Activated CD8-positive, alpha-beta memory T cell treated with anti-CD3 and anti-CD28 coated beads for 24 hours (primary cell): Measurements from ENCODE around the gene USO1.
"Not testable (repeated sequence)": the region's sequence is repeated elsewhere in the genome, so short reads cannot be mapped to it uniquely, and the experiment has no call there.

Source experiments
- DNase-seq: peaks from one replicate; pipeline ENCODE4 v3.0.0-alpha.2; 2020

The USO1 gene

GRCh38 chr4:75771607-75772006 is 47.2 kb downstream of the USO1 start:
- no peak for DNase-seq

DNA sequence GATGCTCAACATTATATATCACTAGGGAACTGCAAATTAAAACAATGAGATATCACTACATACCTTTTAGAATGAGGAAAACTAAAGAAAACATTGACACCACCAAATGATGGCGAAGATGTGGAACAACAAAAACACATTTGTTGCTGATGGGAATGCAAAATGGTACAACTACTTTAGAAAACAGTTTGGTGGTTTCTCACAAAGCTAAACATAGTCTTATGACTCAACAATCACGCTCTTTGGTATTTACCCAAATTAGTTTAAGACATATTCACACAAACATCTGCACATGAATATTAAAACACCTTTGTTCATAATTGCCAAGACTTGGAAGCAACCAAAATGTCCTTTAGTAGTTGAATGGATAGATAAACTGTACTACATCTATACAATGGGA is 53.2 kb downstream of the USO1 start:
- no peak for DNase-seq

DNA sequence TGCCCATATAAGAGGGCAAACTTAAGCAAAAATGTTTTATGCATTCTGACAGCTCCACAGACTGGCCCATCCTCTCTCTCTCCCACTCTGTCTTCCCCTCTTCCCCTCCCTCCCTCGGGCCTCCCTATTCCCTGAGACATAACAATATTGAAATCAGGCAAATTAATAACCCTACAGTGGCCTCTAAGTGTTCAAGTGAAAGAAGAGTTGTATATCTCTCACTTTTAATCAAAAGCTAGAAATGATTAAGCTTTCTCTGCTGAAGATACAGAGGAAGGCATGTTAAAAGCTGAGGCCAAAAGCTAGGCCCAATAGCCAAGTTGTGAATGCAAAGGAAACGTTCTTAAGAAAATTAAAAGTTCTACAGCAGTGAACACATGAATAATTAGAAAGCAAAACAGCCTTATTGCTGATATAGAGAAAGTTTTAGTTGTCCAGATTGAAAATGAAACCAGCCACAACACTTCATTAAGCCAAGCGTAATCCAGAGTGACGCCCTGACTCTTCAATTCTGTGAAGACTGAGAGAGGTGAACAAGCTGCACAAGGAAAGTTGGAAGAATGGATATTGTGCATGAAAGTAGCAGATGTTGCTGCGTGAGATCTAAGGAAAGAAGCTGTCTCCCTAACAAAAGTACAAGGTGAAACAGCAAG is 54.9 kb downstream of the USO1 start:
- no peak for DNase-seq

- no peak for DNase-seq
Observed at GRCh38 chr4:75781305-75781704, 56.9 kb downstream of the USO1 start.

- DNase-seq: no peak
Observed at GRCh38 chr4:75786526-75786925, 62.1 kb downstream of the USO1 start.

DNA sequence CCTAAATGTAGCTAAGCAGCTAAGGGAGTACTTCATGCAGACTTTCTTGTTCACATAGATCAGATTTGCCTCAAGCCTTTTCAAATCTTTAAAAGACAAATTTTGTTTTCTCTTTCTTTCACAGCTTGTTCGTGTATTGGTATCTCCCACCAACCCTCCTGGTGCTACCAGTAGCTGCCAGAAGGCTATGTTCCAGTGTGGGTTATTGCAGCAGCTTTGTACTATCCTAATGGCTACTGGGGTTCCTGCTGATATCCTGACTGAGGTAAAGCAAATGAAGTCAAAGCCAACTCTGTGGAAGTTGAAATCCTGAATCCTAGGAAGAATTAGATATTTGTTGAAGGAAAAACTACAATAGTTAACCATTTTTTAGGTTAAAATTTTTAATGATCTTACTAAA is 62.6 kb downstream of the USO1 start:
- DNase-seq: no peak

DNA sequence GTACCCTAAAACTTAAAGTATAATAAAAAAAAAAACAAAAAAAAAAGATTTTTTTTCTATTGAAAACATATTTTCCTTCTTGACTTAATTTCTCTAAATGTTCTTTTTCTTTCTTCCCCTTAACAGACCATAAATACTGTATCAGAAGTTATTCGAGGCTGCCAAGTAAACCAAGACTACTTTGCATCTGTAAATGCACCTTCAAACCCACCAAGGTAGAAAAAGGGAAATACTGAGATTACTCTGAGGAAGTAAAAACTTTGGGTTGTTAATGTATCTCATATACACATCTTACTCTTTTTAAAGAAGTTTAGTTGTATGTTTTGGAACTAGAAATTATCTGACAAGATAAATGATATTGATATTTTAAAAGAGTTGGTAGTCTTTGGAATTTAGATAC is 65.6 kb downstream of the USO1 start:
- DNase-seq: no peak

DNA sequence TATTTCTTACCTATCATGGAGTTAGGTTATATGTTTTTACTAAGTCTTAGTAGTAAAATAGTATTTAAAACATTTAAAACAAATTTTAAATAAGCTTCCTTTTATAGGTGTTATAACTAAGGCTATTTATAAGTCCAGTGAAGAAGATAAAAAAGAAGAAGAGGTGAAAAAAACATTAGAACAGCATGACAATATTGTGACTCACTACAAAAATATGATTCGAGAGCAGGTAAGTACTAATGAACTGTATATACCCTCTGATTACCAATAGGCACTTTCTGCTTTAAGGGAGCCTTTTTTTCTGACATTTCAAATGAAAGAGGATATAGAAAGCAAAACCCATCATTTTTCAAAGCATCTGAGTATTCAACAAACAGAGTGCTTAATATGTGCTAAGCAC is 76.6 kb downstream of the USO1 start:
- no peak for DNase-seq

- not testable (repeated sequence) for DNase-seq
Observed at GRCh38 chr4:75806035-75806434, 81.7 kb downstream of the USO1 start.

DNA sequence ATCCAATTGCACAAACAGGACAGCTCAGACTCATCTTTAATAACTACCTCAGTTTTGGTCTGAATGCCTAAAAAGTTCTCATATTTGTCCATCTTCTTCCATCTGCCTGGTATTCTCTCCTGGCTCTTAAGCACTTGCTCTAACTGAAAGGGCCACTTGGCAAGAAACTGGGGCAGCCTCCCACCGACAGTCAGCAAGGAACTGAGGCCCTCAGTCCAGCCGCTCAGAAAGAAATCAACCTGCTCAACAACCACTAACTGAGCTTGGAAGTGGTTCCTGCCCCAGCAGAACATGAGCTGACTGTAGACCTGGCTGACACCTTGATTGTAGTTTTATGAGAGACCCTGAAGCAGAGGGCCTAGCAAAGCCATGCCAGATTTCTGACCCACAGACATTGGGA is 93.5 kb downstream of the USO1 start:
- no peak for DNase-seq

DNA sequence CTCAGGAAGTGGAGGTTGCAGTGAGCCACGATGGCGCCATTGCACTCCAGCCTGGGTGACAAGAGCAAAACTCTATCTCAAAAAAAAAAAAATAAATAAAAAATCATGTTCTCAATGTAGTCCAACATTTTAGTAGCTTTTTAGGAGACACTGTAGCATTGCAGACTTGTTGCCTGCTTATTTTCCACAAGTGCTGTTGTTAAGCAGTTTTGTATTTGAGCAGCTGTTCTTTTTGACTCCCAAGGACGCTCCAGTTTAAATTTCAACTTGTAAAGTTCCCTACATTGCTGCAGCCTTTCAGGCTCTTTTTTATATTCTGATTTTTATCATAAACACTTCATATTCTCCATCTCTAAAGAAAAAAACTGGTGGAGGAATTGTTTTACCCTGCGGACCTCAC is 94.7 kb downstream of the USO1 start:
- DNase-seq: no peak

DNA sequence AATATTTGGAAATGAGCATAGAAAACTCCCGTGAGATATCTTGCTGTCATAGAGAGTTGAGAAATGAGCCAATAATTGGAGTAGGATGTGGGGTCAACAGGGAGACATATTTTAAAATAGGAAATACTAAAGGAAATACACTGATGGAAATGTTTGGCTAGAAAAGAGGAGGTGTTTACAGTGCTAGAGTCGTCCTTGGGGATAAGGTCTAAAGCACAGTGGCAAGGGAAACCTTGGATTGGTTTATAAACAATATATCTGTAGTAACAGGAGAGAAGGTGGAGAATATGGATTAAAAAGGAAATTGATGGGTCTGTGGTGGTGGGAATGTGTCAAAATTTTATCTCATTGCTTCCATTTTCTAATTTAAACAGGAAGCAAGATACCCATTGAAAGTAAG is 95.8 kb downstream of the USO1 start:
- DNase-seq: no peak

- DNase-seq: no peak
Observed at GRCh38 chr4:75820676-75821075, 96.3 kb downstream of the USO1 start.

- DNase-seq: no peak
Observed at GRCh38 chr4:75821216-75821615, 96.8 kb downstream of the USO1 start.

- DNase-seq: no peak
Observed at GRCh38 chr4:75821966-75822365, 97.6 kb downstream of the USO1 start.

DNA sequence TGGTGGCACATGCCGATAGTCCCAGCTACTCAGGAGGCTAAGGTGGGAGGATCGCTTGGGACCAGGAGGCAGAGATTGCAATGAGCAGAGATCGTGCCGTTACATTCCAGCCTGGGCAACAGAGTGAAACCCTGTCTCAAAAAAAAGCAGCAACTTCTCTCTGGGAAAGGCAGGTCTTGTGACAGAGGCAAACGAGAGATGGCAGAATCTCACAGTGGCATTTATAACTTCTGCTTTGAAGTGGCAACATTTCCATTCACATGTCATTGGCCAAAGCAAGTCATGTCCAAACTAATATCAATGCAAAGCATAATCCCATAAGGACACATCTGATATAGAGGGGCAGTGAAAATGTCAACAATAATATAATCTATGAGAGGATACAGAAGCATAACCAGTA is 98.0 kb downstream of the USO1 start:
- no peak for DNase-seq

GRCh38 chr4:75823812-75824211 is 99.4 kb downstream of the USO1 start:
- no peak for DNase-seq

DNA sequence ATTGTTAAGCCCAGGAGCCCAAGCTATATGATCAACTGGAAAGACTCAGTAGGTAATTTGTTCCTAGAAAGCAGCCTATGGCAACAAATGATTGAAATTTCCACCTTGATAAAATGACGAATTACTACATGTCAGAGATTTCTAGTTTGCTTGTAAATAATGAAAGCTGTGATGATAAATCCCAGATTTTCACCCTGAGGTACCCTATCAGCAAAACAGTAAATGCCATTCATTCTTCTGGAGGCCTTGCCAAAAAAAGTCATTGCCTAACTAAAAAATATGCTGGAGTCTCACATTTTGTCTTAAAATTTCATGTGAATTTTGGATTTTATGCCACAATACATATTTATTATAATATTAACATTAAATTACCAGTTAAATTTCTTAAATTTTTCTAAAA is 106.5 kb downstream of the USO1 start:
- no peak for DNase-seq

- DNase-seq: no peak
Observed at GRCh38 chr4:75831856-75832405, 107.6 kb downstream of the USO1 start.

DNA sequence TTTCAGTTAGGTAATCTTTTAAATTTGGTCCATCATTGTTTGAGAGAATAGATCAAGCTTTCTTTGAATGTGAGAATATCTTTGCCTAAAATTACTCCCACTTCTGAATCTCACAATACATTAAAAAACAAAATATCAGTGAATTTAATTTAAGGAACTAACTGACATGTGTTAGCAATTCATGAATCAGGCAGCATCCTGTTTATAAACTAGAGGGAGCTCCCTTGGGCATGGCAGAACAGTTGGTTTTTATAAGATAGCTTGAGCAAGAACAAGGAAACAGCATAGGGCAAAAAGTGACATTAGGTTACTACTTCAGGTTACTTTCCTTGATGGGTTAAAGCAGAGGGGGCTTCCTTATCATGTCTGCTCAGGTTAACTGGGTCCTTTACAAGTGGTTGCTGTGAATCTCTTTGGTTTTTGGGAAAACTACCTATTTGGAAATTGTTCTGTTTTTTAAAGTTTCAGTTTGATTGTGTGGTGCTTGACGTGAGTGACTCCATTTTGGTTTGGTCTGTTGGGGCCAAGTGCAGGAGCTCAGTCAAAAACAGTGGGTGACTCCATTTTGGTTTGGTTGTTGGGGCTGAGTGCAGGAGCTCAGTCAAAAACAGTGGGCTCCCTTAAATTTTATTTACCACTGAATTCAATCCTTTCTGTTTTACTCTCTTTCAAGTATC is 109.9 kb downstream of the USO1 start:
- no peak for DNase-seq

DNA sequence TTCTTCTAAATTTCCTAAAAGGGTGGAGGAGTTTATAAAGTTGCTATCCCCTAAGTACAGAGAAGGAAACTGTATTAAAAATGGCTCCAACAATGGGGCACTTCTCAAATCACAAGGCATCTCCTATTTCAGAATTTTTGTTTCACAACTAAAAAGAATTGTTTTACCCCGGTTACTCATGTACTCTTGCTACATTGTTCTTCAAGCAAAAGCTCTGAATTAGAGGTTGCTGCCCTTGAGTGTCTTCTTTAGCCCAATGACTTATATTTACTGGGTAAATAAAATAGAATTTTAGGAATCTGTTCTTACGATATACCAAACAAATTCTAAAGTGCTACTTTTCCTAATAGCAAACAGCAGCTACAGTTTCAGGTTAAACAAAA is 110.4 kb downstream of the USO1 start:
- no peak for DNase-seq

DNA sequence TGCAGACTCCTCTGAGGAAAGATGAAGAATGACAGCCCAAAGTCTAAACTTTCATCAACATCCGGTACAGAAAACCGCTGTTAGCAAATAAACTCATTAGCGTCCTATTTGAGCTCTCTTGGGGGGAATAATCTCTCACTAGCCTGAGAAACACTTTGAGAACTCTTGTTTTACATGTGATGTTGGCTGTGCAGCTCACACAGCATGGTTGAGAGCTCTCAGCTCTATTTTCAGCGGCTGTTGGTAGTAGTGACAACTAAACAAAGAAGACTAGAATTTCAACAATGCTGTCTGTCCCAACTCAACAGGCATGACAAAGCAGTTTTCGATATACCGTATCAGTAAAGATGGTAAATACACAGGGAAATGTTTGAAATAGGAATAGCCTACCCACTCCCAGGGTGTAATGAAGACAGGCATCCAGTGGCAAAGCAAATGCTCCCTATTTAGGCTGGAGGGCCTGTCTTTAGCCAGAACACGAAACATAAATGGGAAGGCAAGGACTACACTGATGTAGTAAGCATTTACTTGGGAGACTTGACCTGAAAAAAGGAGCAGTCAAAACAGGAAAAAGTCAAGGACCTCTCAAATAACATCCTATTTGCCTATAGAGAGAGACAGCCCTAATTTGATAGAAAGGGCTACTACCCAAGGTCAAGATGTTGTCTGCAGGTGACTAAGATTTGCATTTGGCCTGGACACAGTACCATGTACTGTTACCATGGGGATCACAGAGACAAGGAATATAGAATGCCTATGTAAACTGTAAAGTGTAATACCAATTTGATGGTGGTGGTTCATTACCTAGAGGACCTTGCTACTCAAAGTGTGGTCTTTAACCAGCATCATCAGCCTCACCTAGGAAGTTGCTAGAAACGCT is 117.5 kb downstream of the USO1 start:
- DNase-seq: no peak

DNA sequence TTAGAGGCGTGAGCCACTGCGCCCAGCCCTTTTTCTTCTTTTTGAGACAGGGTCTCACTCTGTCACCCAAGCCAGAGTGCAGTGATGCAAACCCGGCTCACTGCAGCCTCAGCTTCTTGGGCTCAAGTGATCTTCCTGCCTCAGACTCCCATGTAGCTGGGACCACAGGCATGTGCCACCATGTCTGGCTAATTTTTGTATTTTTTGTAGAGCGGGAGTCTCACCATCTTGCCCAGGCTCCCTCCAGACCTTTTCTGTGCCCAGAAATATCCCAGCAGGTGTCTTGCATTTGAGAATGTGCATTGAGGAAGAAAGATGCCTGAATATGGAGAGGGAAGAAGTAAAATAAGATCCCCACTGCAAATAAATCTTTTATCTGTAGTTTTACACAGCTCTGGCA is 119.2 kb downstream of the USO1 start:
- no peak for DNase-seq

GRCh38 chr4:75844151-75844662 is 119.8 kb downstream of the USO1 start:
- no peak for DNase-seq
